ENCODE measurements around the gene LHX2. TPM values are rescaled to one million over a fixed set of nuclear protein-coding genes. Genes with fewer than 3 reads are reported as not detected.

LHX2 gene
- total and polyA plus RNA-seq, 2 experiments from 2014 or later: not detected

DNA sequence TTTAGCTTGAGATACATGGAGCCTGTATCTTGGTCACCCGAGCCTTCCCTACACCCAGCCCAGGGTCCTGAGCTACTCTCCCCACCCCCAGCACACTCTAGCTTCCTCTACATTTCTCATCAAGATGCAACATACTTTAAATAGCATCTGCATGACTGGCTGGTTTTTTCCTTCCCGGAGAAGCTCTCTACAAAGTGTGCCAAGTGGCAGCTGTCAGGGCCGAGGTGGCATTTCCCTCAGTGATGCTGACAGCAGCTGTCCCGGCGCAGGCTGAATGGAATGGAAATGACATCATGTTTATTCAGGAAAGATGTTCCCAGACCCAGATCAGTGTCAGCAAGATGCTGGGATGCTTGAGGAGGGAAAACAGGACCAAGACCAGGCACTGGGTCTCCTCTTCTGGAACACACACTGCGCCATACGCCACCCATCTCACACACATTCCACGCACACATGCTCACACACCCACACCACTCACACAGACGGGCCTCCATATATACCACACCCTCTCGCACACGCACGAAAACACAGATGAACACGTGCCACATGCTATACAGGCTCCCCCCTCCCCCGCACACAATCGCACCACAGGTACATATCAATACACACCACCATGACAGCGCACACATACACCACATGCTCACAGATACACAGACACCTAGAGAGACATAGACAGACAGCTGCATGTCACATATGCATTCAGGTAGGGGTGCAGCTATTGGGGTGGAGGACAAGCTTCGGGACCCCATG, 67.8 kb downstream of the LHX2 start:
- Histone ChIP-seq H3K4me3 (no peak overlapping the region), H2AFZ (no peak overlapping the region), H3K79me2 (no peaks in the 10 kb centered on the region), H3K4me1 (ENCODE audit: insufficient read depth) (no peaks in the 10 kb centered on the region), H3K27me3 (no peaks in the 10 kb centered on the region), H3K36me3 (replicated peaks; ENCODE audit: insufficient read depth, low read depth) (no peaks in the 10 kb centered on the region), H4K20me1 (ENCODE audit: insufficient read depth, poor library complexity, severe bottlenecking) (no peaks in the 10 kb centered on the region), H3K4me2 (no peak overlapping the region), H3K9me3 (ENCODE audit: low read depth) (no peaks in the 10 kb centered on the region), H3K27ac (no peak overlapping the region), H3K9me2 (replicated peaks; ENCODE audit: insufficient read depth) (no peaks in the 10 kb centered on the region)
- TF ChIP-seq EZH2phosphoT487 (IDR thresholded peaks at IDR 0.05; ENCODE audit: low read depth, severe bottlenecking, unreplicated experiment) (no peak), EZH2 (IDR thresholded peaks at IDR 0.05; ENCODE audit: borderline replicate concordance) (no peak), CTCF (IDR thresholded peaks at IDR 0.05; ENCODE audit: poor library complexity) (no peak)
- 85% methylated on average over 17 of the region's 17 CpGs for WGBS (ENCODE audit: low lambda C conversion rate, missing lambda C conversion rate)
- DNase-seq (ENCODE audit: low spot score): no peak

DNA sequence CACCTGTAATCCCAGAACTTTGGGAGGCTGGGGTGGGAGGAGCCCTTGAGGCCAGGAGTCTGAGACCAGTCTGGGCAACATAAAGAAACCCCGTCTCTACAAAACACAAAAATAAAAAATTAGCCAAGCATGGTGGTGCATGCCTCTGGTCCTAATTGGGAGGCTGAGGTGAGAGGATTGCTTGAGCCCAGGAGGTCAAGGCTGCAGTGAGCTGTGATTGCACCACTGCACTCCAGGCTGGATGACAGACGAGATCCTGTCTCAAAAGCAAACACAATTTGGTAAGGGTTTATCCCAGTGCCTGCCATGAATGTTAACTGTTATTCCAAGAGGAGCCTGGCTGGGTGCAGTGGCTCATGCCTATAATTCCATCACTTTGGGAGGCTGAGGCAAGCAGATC, 71.1 kb downstream of the LHX2 start:
- Histone ChIP-seq H3K27ac (no peak overlapping the region), H3K36me3 (replicated peaks; ENCODE audit: insufficient read depth, low read depth) (no peaks in the 10 kb centered on the region), H3K9me2 (replicated peaks; ENCODE audit: insufficient read depth) (no peaks in the 10 kb centered on the region), H4K20me1 (ENCODE audit: insufficient read depth, poor library complexity, severe bottlenecking) (no peaks in the 10 kb centered on the region), H3K27me3 (no peaks in the 10 kb centered on the region), H3K9me3 (ENCODE audit: low read depth) (no peaks in the 10 kb centered on the region), H3K4me2 (no peak overlapping the region), H3K4me3 (no peak overlapping the region), H3K4me1 (ENCODE audit: insufficient read depth) (no peaks in the 10 kb centered on the region), H3K79me2 (no peaks in the 10 kb centered on the region), H2AFZ (no peak overlapping the region)
- DNase-seq (ENCODE audit: low spot score): no peak
- 78% methylated on average over 2 of the region's 2 CpGs for WGBS (ENCODE audit: low lambda C conversion rate, missing lambda C conversion rate)
- no peak for TF ChIP-seq CTCF (IDR thresholded peaks at IDR 0.05; ENCODE audit: poor library complexity)
- TF ChIP-seq EZH2 (IDR thresholded peaks at IDR 0.05; ENCODE audit: borderline replicate concordance): no peak
- no peak for TF ChIP-seq EZH2phosphoT487 (IDR thresholded peaks at IDR 0.05; ENCODE audit: low read depth, severe bottlenecking, unreplicated experiment)

Other genes with a start within 250 kb of the LHX2 start
- gene DENND1A, start 81.6 kb upstream of the LHX2 start, total RNA-seq: 24.0 and 25.2 TPM in 2 replicates
- gene DENND1A, start 81.6 kb upstream of the LHX2 start, polyA plus RNA-seq: 28.0 and 28.9 TPM in 2 replicates
- 33.5 and 35.7 TPM in 2 replicates for gene NEK6, start 246.2 kb downstream of the LHX2 start, total RNA-seq
- 41.6 and 44.7 TPM in 2 replicates for gene NEK6, start 246.2 kb downstream of the LHX2 start, polyA plus RNA-seq